Ishikawa (cell line): Measurements from ENCODE around the gene PRTN3.

Experiments used
- EGR1 ChIP-seq: IDR thresholded peaks from 2 replicates; pipeline ENCODE4 v1.6.1; 2012
- REST ChIP-seq: IDR thresholded peaks from 2 replicates; pipeline ENCODE4 v1.6.1; 2012; ENCODE audit warnings: low read depth, mild to moderate bottlenecking

GRCh38 chr19:887599-887998, 46.8 kb downstream of the PRTN3 start:
- TF ChIP-seq REST: no peak
- TF ChIP-seq EGR1: no peak
